Activated CD8-positive, alpha-beta memory T cell treated with anti-CD3 and anti-CD28 coated beads, Interleukin-2, amount 50 U/mL, for 4 hours (primary cell): ENCODE results near the gene ZFR2.
"Not testable (repeated sequence)": the region's sequence is repeated elsewhere in the genome, so short reads cannot be mapped to it uniquely, and the experiment has no call there.

Source experiments
- DNase-seq: peaks from one replicate; pipeline ENCODE4 v3.0.0-alpha.2; 2020

ZFR2 gene

GRCh38 chr19:3834349-3835054 lies 34.3 kb downstream of the ZFR2 start:
- no peak for DNase-seq

GRCh38 chr19:3833578-3834348 lies 35.1 kb downstream of the ZFR2 start:
- DNase-seq, result no peak

DNA sequence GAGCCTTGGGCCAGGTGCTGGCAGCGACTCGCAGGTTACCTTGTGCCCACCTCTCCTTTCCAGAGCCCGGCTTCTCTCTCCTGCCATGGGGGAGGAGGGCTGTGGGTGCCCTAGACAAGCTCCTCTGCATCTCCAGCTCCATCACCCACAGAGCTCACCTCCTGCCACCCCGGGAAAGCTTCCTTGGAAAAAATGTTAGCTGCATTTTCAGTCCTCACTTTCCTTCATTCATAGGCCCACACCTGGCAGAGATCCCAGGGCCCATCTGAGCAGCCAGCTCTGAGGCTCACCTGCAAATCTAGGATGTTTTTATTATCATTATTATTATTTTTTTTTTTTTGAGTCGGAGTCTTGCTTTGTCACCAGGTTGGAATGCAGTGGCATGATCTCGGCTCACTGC lies 36.8 kb downstream of the ZFR2 start:
- DNase-seq, result no peak

DNA sequence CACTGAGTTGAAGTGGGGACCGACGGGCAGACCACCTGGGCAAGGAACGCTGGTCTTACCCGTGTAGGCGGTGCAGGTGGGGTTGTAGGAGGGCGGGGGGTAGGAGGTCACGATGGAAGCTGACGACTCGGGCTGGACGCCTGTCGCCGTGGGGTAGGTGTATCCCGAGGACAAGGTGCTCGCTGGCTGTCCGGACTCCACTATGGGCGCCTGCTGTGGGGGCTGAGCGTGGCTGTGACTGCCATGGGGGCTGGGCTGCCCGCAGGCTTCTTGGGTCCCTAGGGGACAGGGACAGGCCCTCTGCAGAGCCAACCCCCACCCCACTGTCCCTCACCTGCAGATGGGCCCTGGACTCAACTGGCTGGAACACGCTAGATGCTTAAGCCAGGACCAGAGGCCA lies 37.2 kb downstream of the ZFR2 start:
- DNase-seq, result no peak

- no peak for DNase-seq
Observed at GRCh38 chr19:3830621-3831589, 37.9 kb downstream of the ZFR2 start.

DNA sequence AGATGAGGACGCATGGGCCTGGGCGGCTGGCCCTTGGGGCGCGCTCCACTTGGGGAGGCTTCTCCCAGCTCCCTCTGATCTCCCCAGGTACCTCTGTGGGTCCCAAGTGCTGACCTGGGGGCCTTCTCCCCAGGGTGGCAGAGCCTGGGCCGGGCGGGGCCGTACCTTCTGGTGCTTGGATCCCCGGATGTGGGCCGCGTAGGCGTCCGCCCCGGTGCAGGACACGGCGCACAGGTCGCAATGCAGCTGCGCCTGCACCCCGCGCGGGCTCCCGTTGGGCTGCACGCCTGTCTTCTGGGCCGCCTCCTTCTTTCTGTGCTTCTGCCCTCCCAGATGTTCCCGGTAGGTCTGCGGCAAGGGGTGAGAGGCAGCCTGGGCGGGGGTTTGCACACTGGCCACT lies 41.5 kb downstream of the ZFR2 start:
- DNase-seq, result no peak

GRCh38 chr19:3826163-3826562 lies 42.7 kb downstream of the ZFR2 start:
- no peak for DNase-seq

GRCh38 chr19:3825286-3825956 lies 43.4 kb downstream of the ZFR2 start:
- DNase-seq, result no peak

DNA sequence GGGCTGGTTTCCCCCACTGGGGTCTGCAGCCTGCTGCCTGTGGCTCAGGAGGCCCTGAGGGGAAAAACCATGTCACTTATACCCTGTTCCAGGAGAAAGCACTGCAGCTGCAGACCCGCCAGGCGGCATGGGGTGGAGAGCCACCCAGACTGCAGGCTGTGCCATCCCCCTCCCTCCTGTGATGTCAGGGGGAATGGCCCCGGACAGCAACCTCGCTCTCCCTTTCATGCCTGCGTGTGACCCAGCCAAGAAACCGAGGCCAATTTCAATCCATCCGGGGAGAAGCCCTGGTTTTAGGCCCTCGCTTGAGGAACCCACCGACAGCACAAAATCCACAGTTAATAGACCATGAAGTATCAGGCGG lies 45.5 kb downstream of the ZFR2 start:
- no peak for DNase-seq

DNA sequence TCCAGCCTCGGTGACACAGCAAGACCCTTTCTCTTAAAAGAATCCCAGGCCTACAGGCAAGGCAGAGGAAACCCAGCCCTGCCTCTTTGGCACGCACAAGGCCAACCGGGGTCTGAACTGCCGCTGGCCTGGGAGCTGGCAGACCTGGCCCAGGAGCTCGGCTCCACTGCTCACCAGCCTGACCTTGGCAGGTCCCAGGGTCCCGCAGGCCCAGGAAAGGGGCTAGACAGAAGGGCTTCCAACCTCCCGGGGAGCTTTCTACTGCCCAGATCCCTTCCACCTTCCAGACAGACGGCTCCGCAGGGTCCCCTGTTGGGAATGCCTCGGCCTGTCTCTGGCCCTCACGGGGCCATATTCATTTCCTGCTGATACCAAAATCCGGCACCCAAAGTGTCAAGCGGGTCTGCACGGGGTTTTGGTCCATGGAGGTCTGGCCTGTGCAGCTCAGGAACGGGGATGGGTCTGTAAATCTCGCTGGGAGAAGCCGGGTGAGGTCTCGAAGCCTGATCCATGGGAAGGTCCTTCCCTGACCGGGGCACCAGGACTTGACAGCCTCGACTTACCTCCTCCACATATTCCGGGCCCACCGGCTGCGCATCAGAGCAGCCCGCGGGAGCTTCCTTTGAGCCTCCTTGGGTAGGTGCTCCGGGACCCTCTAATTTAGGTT lies 46.0 kb downstream of the ZFR2 start:
- no peak for DNase-seq

DNA sequence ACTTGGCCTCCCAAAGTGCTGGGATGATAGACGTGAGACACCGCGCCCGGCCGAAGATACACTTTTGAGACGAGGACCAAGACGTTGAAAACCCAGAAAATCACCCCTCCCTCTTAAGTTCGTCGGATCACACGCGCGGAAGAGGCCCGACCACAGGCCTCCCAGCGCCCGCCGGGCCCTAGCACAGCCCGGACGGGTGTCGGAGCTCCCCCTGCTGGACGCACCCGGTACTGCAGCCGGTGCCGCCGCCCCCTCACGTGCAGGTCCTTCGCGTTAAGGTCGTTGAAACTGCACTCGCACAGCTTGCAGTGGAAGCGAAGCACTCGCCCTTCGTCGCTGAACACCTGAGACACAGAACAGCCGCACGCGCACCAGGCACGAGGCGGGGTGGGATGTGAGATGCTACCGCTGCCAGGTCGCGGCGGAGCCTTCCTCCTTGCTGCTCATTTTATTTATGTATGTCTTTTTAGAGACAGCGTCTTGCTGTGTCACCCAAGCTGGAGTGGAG lies 46.9 kb downstream of the ZFR2 start:
- DNase-seq, result peak; percentile 96

DNA sequence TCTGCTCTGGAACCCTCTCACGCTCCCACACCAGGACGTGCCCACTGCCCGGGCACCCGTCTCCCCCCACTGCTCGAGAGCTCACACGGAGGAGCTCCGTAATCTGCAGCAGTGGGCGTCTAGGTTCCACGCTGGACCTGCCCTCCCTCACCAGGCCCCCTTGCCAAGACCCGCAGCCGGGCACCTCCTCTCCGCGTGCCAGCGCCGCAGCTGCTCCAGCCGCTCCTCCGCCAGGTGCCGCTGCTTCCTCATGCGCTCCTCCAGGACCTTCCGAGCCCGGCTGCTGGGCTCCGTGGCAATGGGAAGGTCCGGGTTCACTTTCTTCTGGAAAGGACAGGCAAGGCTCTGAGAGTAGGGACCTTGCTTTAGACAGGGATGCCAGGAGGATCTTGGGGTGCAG lies 47.7 kb downstream of the ZFR2 start:
- DNase-seq, result no peak

DNA sequence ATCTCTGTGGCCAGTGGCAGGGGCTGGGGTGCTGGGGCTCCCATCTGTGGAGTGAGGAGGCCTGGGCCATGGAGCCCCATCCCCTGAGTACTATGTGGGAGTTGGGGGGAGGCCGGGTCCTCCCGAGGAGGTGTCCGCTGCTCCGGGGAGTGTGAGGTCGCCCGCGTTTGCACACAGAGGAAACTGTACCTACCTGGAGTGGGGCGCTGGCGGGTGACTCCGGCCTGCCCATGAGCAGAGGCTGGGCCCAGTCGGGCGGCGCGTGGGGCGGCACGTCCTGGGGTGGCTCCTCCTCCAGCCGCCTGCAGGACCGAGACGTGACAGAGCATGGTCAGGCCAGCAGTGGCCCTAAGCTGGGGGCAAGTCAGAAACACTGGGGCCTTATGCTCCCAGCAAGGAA lies 48.8 kb downstream of the ZFR2 start:
- DNase-seq, result no peak

DNA sequence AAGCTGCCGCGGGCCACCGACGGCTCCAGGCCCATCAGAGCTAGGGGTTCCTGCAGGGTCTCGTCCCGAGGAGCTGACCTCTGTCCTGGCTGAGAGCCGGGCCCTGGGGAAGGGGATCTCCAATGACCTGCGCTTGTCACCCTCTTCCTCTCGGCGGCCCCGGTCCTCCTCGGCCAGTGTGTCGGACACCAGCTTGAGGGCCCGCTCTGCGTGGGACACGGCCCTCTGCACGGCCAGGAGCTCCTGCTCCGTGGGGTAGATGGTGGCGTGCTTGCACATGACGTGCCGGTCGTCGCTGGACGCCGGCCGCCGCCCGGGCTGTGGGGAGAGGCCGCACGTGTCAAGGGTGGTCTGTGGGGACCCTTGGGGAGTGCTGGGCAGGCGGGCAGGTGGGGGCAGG lies 49.9 kb downstream of the ZFR2 start:
- DNase-seq, result no peak

- DNase-seq, result peak; percentile 42
Observed at GRCh38 chr19:3818466-3818865, 50.4 kb downstream of the ZFR2 start.

- DNase-seq, result no peak
Observed at GRCh38 chr19:3817761-3818160, 51.1 kb downstream of the ZFR2 start.

DNA sequence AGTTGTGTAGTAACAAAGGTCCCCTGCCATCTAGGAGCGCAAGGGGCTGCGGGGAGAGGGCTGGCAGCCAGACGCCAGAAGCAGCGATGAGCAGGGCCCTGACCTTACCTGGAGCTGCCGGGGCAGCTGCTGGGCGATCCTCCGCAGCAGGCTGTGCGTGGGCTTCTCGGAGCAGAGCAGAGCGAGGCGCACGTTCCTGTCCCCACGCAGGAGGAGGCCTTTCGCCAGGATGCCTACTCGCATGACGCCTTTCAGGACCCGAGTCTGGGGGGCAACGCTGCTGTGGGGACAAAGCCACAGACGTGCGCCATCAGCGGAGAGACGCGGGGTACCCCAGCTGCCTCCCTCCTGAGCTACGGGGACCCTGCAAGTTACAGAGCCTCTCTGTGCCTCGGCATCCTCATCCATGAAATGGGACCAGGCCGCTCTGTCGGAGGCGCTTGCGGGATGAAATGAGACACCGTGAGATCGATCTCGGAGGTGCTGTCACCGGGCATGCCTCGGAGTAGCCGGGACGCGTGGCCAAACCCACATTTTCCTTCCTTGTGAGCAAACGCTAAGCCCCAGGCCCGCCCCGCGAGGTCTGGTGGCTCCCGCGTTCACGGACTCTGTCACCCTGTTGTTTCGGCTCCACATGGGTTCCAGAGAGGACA lies 52.1 kb downstream of the ZFR2 start:
- DNase-seq, result no peak

DNA sequence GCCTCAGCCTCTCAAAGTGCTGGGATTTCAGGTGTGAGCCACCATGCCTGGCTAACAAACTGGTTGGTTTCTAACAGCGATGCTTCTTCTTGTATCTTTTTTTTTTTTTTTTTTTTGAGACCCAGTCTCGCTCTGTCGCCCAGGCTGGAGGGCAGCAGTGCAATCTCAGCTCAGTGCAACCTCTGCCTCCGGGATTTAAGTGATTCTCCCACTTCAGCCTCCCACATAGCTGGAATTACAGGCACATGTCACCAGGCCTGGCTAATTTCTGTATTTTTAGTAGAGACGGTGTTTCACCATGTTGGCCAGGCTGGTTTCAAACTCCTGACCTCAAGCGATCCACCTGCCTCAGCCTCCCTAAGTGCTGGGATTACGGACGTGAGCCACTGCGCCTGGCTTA lies 52.7 kb downstream of the ZFR2 start:
- DNase-seq, result not testable (repeated sequence)

DNA sequence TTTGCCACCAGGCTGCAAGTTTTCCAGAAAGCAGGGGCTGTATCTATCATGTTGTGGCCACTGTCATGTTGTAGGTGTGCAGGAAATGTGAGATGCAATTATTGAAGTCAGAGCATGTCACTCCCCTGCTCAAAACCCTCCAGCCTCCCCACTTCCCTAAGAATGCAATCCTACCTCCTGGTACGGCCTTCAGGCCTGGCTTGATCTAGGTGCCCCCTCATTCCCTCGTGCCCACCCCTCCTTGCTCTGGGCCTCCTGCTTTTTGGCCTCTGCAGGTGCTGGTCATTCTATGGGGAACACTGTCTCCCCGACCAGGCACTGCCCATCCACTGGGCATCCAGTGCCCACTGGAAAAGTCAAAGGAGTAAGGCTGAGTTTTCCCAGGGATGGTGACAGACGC lies 54.2 kb downstream of the ZFR2 start:
- DNase-seq, result no peak

DNA sequence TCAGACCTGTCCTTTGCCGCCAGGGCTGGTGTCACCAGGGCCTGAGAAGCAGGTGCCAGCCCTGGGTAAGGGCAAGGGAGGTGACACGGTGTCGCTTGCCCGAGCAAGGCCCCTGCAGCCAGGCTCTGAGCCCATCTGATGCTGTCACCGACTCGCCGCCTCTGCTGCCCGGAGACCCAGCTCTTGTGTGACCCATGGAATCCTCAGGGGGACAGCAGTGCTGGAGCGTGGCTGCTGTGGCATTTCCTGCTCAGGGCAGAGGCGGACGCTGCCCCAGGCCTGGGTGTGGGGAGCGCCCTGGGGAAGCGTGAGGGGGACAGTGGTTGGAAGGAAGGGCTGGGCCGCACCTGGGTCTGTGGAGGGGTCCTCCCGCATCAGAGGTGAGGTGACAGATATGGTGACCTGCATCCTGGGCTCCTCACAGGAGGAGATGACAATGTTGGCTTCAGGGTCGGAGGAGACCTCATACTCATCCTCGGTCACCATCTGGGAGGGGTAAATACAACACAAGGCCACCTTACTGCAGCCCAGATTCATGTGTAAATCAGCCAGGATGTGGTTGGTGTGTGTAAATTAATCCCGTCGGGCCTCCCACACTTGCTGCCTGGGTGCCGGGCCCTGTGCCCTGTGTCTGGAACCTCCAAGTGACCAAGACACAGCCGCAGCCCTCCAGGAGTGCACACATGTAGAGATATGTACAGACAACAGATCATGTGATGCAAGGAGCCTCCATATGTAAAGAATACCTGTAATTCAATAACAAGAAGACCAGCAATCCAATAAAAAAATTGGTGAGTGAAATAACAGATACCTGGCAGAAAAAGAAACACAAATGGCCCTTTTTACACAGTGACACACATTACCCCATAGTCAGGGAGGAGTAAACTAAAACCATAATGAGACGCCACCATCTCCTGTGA lies 55.1 kb downstream of the ZFR2 start:
- DNase-seq, result no peak
